Measurements from ENCODE around the gene APBB2. TPM values are rescaled to one million over a fixed set of nuclear protein-coding genes. Genes with fewer than 3 reads are reported as not detected.

The APBB2 gene
- total RNA-seq, 1 experiment from 2014 or later, result 80.7 TPM

DNA sequence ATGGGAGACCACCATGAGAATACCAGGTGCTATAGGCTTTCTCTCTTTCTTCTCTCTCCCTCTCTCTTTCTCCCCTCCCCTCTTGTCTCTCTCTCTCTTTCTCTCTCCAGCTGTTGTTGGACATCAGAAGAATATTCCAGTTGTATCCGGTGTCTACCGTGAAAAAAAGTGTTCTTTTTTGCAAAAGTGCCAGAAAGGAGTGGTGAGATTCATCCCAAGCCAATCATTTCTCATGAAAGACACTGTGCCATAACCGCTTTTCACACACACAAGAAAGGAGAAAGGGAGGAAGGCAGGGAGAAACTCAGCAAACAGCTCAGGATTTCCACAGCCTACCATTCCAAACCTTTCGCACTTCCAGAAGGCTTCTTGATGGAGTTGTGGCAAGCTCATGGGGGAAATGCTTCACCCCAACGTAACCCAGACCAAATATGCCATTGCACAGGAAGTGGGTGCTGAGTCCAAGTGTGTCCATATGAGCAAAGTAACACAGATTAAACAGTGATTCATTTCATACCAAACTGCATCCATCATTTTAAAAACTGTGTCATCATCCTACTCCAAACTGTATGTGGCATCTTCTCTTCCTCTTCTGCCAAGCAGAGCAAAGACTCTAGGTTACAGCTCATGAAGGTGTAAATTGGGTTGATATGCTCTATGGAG, 224.0 kb downstream of the APBB2 start:
- Histone ChIP-seq H3K36me3 (ENCODE audit: control insufficient read depth, insufficient read depth, low read length) (no peaks in the 10 kb centered on the region), H3K4me3 (ENCODE audit: low read depth, low read length) (no peak overlapping the region), H3K9me3 (no peaks in the 10 kb centered on the region), H3K4me1 (no peaks in the 10 kb centered on the region), H3K27me3 (replicated peaks; ENCODE audit: control insufficient read depth, insufficient read depth, low read length) (no peaks in the 10 kb centered on the region)
- ChIA-PET CTCF (interaction anchor here (1.2 kb wide), 1 partner anchor 14 kb away, joined by 3 read pairs; no protein-coding TSS in a partner anchor), POLR2A (no interaction called here)
- no peaks in the 10 kb centered on the region for H3K27me3 Mint-ChIP-seq (ENCODE audit: insufficient read depth, unreplicated experiment)
- peaks cover 15% of the 10 kb centered on the region for H3K4me1 Mint-ChIP-seq (ENCODE audit: low read depth, unreplicated experiment)
- no peaks in the 10 kb centered on the region for H3K9me3 Mint-ChIP-seq (ENCODE audit: unreplicated experiment)
- no peak for DNase-seq
- BruUV-seq (replicated peaks), result no TSS peak
- no peak overlapping the region for H3K4me3 Mint-ChIP-seq (ENCODE audit: unreplicated experiment)
- H3K27ac Mint-ChIP-seq (ENCODE audit: unreplicated experiment), result no peak overlapping the region
- TF ChIP-seq CTCF (IDR thresholded peaks at IDR 0.05; ENCODE audit: insufficient read depth in 1 of 2, low read depth in 1 of 2, low read length in 1 of 2, severe bottlenecking in 1 of 2, unreplicated experiment in 1 of 2), result no peak
- peaks cover 36% of the 10 kb centered on the region for H3K36me3 Mint-ChIP-seq (ENCODE audit: insufficient read depth, unreplicated experiment)
- intact Hi-C loops (cut with micrococcal nuclease; ENCODE audit: unreplicated experiment), result no loop called here

DNA sequence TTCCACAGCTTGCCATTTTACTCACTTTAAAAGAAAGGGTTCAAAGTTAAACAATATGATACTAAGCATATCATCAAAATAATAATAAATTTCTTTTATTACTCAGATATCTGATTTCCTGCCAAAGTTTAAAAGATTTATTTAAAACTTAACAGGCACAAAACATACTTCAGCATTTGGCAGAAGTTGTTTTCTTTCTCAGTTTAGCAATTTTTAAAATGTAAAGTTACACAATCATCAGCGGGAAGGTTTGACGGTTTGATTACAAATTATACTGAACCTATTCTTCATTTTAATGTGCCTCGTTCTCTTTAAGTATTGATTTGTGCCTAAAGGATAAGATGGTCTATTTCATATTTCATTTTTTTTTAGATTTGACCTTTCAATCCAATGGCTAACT, 227.2 kb downstream of the APBB2 start:
- H3K36me3 Mint-ChIP-seq (ENCODE audit: insufficient read depth, unreplicated experiment), result peaks cover 44% of the 10 kb centered on the region
- no peaks in the 10 kb centered on the region for H3K27me3 Mint-ChIP-seq (ENCODE audit: insufficient read depth, unreplicated experiment)
- ChIA-PET CTCF (no interaction called here), POLR2A (no interaction called here)
- no peaks in the 10 kb centered on the region for H3K4me1 ChIP-seq
- no peaks in the 10 kb centered on the region for H3K9me3 Mint-ChIP-seq (ENCODE audit: unreplicated experiment)
- DNase-seq, result no peak
- intact Hi-C loops (cut with micrococcal nuclease; ENCODE audit: unreplicated experiment), result no loop called here
- H3K4me3 ChIP-seq (ENCODE audit: low read depth, low read length), result no peak overlapping the region
- H3K4me1 Mint-ChIP-seq (ENCODE audit: low read depth, unreplicated experiment), result peaks cover 6% of the 10 kb centered on the region
- no peak overlapping the region for H3K27ac Mint-ChIP-seq (ENCODE audit: unreplicated experiment)
- no peaks in the 10 kb centered on the region for H3K9me3 ChIP-seq
- no TSS peak for BruUV-seq (replicated peaks)
- no peaks in the 10 kb centered on the region for H3K27me3 ChIP-seq (replicated peaks; ENCODE audit: control insufficient read depth, insufficient read depth, low read length)
- no peak overlapping the region for H3K4me3 Mint-ChIP-seq (ENCODE audit: unreplicated experiment)
- H3K36me3 ChIP-seq (ENCODE audit: control insufficient read depth, insufficient read depth, low read length), result no peaks in the 10 kb centered on the region
- TF ChIP-seq CTCF (IDR thresholded peaks at IDR 0.05; ENCODE audit: insufficient read depth in 1 of 2, low read depth in 1 of 2, low read length in 1 of 2, severe bottlenecking in 1 of 2, unreplicated experiment in 1 of 2), result no peak

GRCh38 chr4:40986375-40986774, 228.0 kb downstream of the APBB2 start:
- no peak overlapping the region for H3K27ac Mint-ChIP-seq (ENCODE audit: unreplicated experiment)
- no peak overlapping the region for H3K4me3 Mint-ChIP-seq (ENCODE audit: unreplicated experiment)
- POLR2A ChIA-PET, result no interaction called here

More at GRCh38 chr4:40986375-40986774, 228.0 kb downstream of the APBB2 start:
- Mint-ChIP-seq H3K27me3 (ENCODE audit: insufficient read depth, unreplicated experiment) (no peaks in the 10 kb centered on the region), H3K9me3 (ENCODE audit: unreplicated experiment) (no peaks in the 10 kb centered on the region), H3K36me3 (ENCODE audit: insufficient read depth, unreplicated experiment) (peaks cover 47% of the 10 kb centered on the region), H3K4me1 (ENCODE audit: low read depth, unreplicated experiment) (peaks cover 6% of the 10 kb centered on the region)
- CTCF ChIA-PET, result no interaction called here
- BruUV-seq (replicated peaks), result no TSS peak
- no peaks in the 10 kb centered on the region for H3K27me3 ChIP-seq (replicated peaks; ENCODE audit: control insufficient read depth, insufficient read depth, low read length)
- no peak for DNase-seq
- no peak for TF ChIP-seq CTCF (IDR thresholded peaks at IDR 0.05; ENCODE audit: insufficient read depth in 1 of 2, low read depth in 1 of 2, low read length in 1 of 2, severe bottlenecking in 1 of 2, unreplicated experiment in 1 of 2)
- no peaks in the 10 kb centered on the region for H3K36me3 ChIP-seq (ENCODE audit: control insufficient read depth, insufficient read depth, low read length)
- intact Hi-C loops (cut with micrococcal nuclease; ENCODE audit: unreplicated experiment), result no loop called here
- H3K9me3 ChIP-seq, result no peaks in the 10 kb centered on the region
- H3K4me3 ChIP-seq (ENCODE audit: low read depth, low read length), result no peak overlapping the region
- no peaks in the 10 kb centered on the region for H3K4me1 ChIP-seq

Data from Caco-2 (cell line).